GM21367 (cell line): ENCODE data around the gene FXYD3.

Experiments
- ATAC-seq: cut with Tn5 transposase; IDR thresholded peaks from one replicate; pipeline ENCODE4 v1.9.1; 2021; ENCODE audit not compliant: unreplicated experiment

FXYD3 gene

DNA sequence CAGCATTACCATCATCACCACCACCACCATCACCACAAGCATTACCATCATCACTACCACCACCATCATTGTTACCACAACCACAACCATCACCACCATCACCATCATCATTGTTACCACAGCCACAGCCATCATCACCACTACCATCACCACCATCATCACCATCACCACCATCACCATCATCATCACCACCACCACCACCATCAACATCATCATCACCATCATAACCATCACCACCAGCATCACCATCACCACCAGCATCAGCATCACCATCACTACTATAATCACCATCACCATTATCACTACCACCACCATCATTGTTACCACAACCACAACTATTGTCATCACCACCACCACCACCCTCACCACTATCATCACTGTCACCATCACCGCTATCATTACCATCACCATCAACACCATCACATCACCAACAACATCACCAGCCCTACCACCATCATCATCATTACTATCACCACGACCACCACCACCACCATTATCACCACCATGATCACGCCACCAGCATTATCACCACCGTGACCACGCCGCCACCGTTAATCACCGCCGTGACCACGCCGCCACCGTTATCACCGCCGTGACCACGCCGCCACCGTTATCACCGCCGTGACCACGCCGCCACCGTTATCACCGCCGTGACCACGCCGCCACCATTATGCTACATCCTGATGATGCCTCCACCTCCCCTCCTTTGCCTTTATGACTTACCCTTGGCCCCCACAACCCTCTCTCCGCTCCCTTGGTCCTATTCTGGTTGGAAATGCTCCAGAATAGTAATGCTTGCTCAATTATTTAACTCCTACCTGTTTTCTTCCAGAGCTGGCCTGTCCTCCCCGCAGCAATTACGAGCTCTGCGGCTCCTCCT lies 10.0 kb upstream of the FXYD3 start:
- ATAC-seq: no peak

DNA sequence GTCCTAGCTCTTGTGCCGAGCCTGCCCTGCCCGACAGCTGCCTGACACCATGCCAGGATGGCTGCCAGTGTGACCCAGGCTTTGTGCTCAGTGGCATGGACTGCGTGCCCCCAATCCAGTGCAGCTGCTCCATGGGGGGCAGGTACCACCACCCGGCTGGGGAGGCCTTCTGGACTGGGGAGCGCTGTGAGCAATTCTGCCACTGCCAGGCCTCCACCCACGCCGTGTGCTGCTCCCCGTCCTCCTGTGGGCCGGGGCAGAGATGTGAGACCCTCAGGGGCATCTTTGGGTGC lies 9.4 kb upstream of the FXYD3 start:
- no peak for ATAC-seq

DNA sequence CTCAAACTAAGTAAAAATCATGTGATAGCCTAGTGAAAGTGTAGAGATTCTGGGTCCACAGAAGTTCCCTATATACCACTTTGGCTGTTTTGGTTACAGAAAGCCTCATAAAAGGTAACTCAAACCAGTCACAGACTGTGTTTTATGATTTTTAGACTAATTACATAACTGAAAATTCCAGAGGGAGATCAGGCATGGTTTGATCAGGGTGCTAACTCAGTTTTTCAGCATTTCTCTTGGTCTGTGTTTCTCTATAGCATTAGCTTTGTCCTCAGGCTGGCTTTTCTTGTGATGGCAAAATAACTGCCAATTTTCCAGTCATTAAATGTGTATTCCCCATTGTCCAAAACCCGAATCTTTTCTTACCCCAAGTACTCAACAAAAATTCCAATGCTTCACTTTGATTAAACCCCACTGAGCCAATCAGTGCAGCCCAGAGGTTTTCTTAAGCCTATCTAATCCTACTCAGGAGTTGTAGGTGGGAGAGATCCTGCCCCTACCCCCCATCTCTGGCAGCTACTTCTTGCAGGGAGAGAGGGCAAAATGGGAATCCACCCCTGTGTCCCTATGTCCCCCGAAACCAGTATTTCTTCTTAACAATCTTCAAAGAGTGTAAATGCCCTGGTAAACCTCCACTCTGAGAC lies 8.6 kb upstream of the FXYD3 start:
- ATAC-seq: no peak

DNA sequence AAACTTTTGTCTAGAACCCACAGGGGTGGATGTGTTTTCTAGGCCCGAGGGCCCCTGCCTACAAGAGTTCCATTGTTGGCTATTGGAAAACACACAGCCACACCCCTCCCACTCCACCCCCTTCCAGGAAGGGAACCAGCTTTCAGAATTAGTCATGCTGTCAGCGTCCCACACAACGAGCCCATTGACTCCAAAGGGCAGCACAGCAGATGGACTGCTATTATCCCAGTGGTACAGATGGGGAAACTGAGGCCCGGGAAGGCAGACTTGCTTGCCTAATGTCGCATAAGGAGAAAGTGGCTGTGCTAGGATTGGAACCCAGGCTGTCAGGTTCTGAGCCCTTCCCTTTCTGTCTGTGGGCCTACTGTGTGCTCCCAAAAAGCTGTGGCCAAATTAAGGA lies 8.1 kb upstream of the FXYD3 start:
- no peak for ATAC-seq

DNA sequence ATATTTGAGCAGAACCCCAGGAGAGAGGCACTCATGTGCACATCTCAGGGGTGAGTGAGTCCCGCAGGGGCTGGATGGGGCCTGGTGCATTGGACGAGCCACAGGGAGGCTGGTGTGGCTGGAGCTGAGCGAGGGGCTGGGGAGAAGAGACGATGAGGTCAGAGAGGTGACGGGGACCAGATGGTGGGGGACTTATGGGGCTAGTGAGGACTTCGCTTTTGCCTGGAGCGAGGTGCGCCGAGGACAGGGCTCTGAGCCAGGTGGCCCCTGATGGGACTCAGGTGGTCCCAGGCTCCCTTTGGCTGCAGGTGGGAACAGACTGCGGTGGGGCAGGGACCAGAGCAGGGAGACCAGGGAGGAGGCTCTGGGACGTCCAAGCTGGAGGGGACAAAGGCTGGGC lies 6.9 kb upstream of the FXYD3 start:
- ATAC-seq: no peak

DNA sequence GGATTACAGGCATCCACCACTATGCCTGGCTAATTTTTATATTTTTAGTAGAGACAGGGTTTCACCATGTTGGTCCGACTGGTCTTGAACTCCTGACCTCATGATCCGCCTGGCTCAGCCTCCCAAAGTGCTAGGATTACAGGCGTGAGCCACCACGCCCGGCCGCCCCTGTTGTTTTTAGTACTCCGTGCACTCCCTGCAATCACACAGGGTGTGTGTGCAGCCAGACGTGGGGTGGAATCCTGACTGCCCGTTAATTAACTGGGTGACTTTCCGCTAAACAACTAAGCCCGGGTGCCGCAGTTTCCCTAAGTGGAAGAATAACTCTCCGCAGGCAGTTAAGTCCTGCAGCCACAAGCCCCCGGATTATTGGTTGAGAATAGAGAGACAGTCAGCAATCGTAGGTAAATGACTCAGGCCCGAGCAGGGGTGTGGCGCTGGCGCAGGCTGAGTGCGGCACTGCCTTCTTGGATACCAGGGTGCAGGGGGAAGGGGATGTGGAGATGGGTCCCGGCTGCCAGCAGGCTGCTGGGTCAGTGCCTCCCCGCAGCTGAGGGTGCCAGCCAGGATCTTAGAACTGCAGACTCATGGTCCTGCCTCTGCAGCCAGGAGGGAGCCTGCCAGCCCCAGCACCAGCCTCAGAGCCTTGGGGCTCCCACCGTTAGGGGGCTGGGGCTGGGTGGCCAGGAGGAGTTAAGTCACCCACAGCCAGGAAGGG lies 6.1 kb upstream of the FXYD3 start:
- ATAC-seq: no peak

DNA sequence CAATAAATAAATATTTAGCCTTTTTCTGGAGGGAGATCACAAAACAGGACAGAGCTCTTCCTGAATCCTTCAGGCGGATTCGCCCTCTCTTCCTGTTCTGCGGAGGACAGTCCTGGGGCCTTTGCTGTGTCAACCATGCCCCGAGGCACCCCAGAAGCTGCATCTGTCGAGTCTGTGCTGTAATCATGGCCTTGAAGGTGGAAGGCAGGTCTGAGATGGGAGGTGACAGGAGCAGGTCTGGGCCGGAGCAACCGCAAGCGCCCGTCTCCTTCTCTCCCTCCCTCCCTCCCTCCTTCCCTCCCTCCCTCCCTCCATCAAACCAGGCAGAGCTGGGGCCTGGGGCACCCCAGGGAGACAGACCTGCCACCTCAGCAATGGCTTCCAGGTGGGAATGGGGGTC lies 4.6 kb upstream of the FXYD3 start:
- no peak for ATAC-seq

DNA sequence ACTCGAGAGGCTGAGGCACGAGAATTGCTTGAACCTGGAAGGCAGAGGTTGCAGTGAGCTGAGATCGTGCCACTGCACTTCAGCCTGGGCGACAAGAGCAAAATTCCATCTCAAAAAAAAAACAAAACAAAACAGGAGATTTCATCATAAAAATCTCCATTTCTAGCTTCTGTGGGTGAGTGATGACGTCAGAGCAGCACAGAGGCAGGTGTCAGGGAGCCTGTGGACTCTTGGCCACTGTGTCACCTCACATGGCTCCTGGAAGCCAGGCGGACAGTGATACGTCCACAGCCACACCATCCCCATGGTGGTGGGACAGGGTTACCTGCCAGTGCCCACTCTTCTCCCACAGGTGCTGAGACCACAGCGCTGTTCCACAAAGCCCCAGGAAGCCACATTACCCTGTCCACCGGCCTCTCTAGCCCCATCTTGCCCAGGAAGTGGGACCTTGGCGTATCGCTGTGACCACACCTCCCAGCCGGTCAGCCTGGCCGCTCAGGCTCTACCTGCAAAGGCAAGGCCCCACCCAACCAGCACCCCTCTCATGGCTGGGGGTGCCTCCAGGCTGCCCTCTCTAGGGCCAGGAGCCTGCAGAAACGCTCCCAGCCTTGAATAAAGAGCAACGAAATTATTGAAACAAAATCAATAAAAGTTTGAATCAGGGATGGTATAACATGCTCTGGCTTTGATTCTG lies 2.5 kb upstream of the FXYD3 start:
- no peak for ATAC-seq

DNA sequence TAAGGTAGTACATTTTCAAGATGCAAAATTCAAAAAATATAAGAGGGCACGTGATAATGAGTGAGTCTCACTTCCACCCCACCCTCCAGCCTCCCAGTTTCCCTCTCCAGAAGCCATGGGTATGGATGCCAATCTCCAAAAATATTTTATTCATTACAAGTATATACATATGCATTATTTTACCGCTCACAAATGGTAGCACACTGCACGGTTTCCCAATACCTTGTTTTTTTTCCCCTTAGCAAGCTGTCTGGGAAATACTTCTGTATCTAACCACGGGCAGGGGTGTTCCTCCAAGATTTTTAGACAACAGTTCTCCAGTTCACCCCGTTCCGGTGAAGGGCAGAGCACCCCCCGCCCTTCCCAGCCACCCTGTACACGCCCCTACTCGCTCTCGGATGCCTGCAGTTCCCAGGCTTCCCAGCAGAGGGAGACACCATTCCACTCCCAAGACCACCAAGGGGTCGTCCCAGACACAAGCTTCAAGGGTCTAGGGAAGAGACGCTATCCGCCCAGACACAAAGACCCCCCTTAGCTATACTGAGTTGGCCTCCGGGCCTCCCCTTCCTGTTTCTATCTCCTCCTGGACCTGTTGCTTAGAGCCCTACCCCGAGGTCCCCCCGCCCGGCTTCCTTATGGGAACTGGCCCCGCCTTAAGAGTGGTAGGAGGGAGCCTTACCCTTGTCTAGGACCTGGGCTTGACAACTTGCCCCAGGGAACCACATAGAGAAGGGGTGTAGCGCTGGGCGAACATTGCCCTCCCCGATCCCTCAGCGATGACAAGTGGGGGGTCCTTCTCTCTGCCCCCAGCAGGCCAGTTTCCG lies 1.1 kb upstream of the FXYD3 start:
- no peak for ATAC-seq

DNA sequence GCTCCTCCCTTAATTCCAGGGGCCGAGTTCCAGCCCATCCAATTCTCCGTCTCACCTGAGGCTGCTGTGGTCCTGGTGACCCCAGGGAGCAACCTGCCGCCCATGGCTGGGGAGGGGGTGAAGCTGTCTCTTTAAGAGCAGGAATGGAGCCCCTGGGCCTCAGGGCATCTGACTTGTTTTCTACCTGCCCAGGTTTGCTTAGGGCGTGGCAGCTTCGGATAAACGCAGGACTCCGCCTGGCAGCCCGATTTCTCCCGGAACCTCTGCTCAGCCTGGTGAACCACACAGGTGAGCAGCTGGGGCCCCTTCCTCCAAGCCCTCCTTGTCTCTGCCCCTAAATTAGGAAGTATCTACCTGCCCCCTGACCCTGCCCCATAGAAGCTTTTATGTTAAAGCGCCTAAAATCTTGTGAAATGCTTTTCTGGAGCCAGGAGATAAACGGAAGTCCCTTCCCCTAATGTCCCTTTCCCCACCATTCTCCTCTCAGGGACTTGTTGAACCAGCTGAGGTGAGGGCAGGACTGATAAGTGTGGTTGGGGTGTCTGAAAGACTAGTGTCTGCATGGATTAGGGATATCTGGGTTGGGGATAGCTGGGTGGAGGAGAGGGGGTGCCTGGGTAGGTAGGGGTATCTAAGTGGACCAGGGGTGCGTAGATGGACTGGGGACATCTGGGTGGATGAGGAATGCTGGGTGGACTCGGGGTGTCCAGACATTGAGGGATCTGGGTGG lies 614 bp downstream of the FXYD3 start:
- ATAC-seq: no peak

DNA sequence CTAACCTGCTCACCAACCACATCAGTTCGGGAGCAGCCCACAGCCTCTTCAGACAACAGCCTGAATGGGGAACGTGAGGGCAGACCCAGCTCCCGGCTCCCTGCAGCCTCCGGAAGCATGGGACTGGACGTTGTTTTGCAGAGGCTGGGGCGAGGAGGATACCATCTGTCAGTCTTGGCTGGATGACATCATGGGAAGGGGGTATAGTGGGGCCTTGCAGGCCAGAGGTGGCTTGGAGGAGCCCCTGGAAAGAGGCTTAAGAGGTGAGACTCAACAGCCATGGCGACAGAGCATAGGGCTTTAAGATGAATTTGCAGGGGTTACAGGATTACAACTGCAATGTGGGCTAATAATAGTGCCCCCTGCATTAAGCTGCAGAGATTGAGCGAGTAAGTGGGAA lies 1.5 kb downstream of the FXYD3 start:
- ATAC-seq: no peak

DNA sequence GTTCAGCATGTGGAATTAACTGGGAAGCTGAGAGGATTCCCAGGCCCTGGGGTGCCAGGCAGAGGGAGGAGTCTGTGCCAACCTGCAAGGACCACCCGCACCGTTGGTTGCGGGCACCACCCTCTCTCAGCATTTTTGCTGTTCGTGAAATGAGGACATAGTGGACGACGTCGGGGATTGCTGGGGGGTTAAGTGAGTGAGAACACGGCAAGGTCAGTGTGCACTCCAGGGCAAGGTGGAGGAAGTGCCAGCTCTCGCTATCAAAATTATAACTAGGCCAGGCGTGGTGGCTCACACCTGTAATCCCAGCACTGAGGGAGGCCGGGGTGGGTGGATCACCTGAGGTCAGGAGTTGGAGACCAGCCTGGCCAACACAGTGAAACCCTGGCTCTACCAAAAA lies 2.2 kb downstream of the FXYD3 start:
- no peak for ATAC-seq

DNA sequence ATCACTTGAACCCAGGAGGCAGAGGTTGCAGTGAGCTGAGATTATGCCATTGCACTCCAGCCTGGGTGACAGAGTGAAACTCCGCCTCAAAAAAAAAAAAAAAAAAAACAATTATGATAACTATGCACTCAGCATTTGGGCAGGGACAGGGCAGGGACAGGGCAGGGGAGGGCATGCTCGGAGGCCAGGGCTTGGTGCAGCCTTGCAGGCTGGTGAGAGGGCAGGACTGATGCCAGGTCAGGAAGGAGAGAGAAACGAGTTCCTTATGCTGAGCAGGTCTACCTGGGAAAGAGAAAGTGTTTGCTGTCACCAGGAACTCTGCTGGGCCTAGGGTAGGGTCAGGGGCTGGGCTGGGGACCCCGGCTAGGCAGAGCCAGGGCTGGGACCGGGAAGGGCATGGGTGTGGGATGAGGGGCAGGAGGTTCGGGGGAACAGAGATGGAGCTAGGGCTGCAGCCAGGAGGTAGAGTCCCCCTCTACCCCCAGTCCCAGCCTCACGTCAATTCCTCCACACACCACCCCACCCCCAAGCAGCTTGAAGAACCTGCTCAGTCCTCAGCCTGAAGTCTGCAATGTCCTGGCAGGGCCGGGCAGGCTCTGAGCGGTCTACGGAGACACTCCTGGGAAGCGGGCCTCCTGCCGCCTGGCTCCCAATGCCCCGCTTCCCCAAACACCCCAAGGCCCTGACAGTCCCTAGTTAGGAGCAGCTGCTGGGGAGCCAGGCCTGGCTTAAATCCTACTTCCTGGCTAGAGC lies 2.8 kb downstream of the FXYD3 start:
- no peak for ATAC-seq

DNA sequence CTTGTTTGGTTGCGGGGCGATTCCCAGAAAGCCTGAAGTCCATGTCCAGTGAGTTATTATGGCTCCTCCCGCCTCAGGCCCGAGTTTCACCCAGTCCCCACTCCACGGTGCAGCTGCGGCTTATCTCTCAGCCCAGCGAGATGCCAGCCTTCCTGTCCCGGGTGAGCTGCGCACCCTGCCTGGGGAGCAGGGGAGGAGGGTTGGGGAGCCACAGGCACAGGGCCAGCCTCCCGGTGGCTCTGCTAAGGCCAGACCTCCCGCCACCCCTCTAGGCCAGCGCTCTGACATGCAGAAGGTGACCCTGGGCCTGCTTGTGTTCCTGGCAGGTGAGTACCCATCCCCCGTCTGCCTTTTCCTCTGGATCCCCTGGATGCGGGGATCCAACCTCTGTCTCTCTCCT lies 3.5 kb downstream of the FXYD3 start:
- ATAC-seq: no peak

DNA sequence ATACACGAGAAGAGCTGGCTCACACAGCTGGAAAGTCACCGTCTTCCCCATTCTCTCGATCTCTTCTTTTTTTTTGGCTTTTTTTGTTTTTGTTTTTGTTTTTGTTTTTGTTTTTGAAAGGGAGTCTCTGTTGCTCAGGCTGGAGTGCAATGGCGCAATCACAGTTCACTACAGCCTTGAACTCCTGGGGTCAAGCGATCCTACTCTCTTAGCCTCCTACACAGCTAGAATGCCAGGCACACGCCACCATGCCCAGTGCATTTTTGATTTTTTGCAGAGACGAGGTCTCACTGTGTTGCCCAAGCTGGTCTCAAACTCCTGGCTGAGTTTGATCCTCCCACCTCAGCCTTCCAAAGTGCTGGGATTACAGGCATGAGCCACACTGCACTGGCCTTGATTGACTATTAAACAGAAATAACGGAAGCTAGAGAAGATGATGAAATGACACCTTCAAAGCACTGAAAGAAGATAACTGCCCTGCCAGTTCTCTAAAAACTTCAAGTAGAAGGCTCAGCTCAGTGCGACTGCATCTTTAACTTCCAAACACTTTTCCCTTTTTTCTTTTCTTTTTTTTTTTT lies 4.0 kb downstream of the FXYD3 start:
- no peak for ATAC-seq

DNA sequence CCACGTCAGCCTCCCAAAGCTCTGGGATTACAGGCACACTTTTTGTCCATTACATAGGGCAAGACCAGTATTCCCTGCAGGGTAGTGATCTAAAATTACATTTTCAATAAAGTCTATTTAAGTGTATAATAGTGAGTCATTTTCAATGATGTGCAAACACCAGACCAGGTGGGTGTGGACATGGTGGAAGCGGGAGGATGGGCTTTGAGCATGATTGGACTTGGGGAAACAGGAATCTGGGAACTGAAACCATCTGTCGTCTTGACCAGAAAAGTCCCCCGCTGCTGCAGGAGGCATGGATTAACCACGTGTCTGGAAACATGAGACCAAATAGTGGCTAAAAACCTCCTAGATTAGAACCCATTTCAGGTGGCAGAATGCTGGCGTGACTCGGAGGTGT lies 4.9 kb downstream of the FXYD3 start:
- no peak for ATAC-seq

DNA sequence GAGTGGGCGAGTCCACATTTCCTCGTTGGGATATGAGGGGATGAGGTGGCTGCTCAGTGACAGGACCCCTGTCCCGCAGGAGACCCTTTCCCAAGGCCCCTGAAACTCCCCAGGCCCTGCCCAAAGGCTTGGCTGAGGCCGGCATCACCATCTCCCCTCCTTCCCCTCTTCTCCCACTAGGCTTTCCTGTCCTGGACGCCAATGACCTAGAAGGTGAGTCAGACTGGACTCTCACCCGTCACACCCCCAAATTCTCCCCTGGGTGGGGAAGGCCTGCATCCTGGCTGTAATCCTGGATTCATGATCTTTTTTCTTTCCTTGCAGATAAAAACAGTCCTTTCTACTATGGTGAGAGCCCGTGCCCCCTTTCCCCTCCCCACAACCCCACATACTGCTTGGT lies 5.3 kb downstream of the FXYD3 start:
- no peak for ATAC-seq

DNA sequence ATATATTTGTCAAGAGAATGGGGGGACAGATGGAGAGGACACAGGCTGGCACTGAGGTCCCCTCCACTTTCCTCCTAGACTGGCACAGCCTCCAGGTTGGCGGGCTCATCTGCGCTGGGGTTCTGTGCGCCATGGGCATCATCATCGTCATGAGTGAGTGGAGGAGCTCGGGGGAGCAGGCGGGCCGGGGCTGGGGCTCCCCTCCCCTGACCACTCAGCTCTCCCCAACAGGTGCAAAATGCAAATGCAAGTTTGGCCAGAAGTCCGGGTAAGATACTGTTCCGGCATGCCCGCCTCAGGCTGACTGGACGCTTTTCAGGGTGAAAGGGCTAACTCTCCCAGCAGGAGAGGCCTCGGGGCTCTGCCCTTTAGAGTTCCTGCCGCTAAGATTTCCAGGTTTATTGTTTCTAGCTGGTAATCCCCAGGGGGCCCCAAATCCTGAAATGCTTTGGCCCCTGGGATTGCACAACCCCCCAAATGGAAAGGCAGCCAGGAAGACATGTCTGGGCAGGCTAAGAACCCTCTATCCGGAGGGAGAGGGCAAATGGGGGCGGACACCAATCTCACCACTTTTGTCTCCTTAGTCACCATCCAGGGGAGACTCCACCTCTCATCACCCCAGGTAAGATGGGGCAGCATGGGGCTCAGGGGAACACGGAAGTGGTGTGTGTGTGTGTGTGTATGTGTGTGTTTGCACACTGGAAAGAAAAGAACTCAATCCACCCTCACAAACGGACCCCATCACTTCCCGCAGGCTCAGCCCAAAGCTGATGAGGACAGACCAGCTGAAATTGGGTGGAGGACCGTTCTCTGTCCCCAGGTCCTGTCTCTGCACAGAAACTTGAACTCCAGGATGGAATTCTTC lies 7.3 kb downstream of the FXYD3 start:
- no peak for ATAC-seq
